Activated T-helper 9 cell treated with anti-CD3 and anti-CD28 coated beads, Interleukin-2, amount 50 U/mL, for 16 hours (primary cell): ENCODE data around the gene SAA4.
"Not testable (repeated sequence)": the region's sequence is repeated elsewhere in the genome, so short reads cannot be mapped to it uniquely, and the experiment has no call there.

ENCODE experiments used
- DNase-seq: peaks from one replicate; pipeline ENCODE4 v3.0.0-alpha.2; 2020; ENCODE audit warnings: low read depth

The SAA4 gene

GRCh38 chr11:18189476-18190245 lies 46.9 kb downstream of the SAA4 start:
- DNase-seq = not testable (repeated sequence)

GRCh38 chr11:18188796-18189195 lies 47.8 kb downstream of the SAA4 start:
- no peak for DNase-seq
